A549 treated with AZD9567 at 1 μM for 4 hours (cell line): ENCODE results near the gene BCL2L13. TPM values are rescaled to one million over a fixed set of nuclear protein-coding genes. Genes with fewer than 3 reads are reported as not detected.

Experiments
- total RNA-seq: library from RNA; stranded (reverse); fragments of 200-300 nt; extraction: Qiagen RNA extraction; gene quantifications from 5 replicates; pipeline ENCODE4 v1.2.3, GENCODE V29; 2022; ENCODE audit not compliant: insufficient read depth

BCL2L13 gene, protein sequence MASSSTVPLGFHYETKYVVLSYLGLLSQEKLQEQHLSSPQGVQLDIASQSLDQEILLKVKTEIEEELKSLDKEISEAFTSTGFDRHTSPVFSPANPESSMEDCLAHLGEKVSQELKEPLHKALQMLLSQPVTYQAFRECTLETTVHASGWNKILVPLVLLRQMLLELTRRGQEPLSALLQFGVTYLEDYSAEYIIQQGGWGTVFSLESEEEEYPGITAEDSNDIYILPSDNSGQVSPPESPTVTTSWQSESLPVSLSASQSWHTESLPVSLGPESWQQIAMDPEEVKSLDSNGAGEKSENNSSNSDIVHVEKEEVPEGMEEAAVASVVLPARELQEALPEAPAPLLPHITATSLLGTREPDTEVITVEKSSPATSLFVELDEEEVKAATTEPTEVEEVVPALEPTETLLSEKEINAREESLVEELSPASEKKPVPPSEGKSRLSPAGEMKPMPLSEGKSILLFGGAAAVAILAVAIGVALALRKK
- total RNA-seq = 27.0 to 30.5 TPM (median 29.0 TPM) in 5 replicates

DNA sequence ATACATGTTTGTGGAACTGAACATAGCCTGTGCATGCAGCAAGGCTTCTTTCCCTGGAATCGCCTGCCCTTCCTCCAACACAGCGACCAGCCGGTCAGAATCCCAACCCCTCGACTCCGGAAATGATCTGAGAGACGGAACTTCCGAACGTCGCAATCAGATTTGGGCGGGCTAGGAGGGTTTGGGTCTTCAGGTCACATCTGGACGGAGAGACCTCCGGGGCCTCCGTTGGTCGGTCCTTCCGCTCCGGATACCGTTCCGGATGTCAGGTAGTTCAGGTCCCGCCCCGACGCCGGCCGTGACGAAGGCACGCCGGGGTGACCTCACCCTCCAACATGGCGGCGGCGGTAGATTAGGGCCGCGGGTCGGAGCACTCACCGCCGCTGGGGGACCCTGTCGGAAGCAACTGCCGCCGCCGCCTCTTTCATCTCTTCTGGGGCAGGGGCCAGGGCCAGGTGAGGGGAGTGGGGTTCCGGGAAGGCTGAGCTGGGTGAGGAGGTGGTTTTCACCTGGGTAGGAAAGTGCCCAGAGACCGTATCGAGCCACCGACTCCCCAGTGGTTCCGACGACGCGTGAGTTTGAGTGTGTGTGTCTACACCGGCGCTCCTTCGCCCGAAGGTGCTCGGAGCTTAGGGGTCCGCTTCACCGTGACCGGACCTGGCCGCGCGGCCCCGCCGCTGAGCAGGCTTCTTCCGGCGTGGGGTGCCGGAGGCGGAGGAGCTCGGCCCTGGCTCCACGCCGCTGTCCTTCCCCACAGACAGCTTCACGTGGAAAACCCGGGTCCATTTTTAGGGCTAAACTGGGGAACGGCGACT lies at the start of gene BCL2L13:
TSS of gene BCL2L13 (plus strand) at position 326 of the 815 bp plus-strand sequence. CDS start 16,955 bp downstream, outside the sequence.

DNA sequence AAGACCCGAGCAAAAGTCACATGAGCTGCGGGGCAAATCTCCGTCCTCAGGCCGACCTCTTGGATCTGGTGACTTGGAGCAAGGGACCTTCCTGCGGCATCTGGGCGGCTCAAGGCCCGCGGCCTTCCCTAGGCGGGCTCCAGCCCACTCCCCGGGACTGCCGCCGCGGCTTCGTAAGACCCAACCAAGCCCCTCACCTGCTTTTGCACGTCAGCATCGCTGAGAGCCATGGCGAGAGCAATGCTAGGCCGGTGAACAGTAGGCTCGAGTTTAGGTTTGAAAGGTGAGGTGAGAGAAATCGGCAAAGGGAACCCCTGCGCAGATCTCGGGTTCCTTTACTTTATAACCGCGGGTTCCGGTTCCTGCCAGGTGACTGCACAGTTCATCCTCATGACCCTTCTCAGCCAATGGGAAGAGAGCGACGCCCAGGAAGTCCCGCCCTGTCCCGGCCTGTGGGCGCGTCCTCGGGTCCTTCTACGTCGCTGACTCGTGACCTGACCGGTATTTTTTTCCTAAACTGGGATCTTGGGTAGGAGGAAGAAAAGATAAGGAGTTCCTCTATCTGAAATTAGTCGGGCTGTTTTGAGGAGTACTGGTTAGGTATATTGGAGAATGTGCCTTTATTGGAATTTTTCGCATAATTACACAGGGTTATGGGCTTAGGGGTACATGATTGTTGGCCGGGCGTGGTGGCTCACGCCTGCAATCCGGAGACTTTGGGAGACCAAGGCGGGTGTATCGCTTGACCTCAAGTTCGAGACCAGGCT lies 10.0 kb upstream of the BCL2L13 start, which contains the start of gene ATP6V1E1:
TSS of gene ATP6V1E1 (minus strand) at position 344 of the 767 bp plus-strand sequence. CDS start at position 230, 114 bp downstream.

DNA sequence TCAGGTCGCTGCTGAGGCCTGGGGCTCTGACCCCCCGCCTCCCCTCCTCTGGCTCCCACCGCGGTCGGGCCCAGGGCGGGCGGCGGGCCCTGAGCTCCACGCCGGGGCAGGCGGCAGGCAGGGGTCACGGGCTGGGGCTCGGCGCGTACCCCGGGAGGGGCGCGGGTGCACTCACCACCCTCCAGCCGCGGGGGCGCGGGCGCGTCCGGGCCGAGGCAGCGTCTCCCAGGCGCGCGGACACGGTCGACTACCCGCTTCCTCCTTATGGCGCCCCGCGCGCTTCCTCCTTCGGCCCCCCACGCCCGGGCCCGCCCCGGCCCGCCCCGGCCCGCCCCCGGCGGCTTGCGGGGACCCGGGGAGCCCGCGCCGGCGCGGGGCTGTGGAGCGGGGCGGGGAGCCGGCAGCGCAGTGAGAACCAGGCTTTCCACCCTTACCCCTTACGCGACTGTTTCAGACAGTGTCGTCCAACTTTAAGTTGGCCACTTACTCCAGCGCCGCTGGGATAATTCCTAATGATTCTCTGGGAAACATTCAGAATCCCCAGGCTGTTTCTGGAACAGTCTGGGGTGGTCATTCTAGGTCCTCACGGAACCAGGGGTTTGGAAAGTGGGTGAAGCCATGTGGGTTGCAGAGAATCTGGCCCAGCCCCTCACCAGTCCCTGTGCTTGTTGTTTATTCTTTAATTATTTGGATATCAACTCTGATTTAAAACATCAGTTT lies 135.8 kb downstream of the BCL2L13 start, which contains the start of gene BID:
TSS of gene BID (minus strand) at position 264 of the 720 bp plus-strand sequence. CDS start 24,353 bp downstream, outside the sequence.

Other genes starting within 250 kb of the BCL2L13 start
- gene SLC25A18, start 75.3 kb upstream of the BCL2L13 start, total RNA-seq = 0.21 to 0.28 TPM (median 0.24 TPM) in 4 of 5 replicates, not detected in the other
- 116 to 126 TPM (median 122 TPM) in 5 replicates for gene ATP6V1E1, start 10.0 kb upstream of the BCL2L13 start, total RNA-seq
- gene BID, start 135.7 kb downstream of the BCL2L13 start, total RNA-seq = 68.0 to 79.0 TPM (median 77.8 TPM) in 5 replicates